Endometrial microvascular endothelial cells (primary cell): Measurements from ENCODE around the gene SIPA1. TPM values are rescaled to one million over a fixed set of nuclear protein-coding genes. Genes with fewer than 3 reads are reported as not detected.

Source experiments
- in situ Hi-C: cut with HindIII; loops from 2 replicates; pipeline ENCODE4 v1.10.0; 2017; ENCODE audit warnings: low sequenced_read_pairs, low pct_unique_long_range_greater_than_20kb; ENCODE audit errors: inconsistent ontology term
- total RNA-seq: library from RNA; depleted of rRNA; stranded (reverse); fragments of >200 nt; gene quantifications from one replicate; pipeline ENCODE4 v1.2.3, GENCODE V29; 2015; ENCODE audit errors: inconsistent ontology term

The SIPA1 gene
- total RNA-seq, 1 donor from 2014 or later, result 53.4 TPM

DNA sequence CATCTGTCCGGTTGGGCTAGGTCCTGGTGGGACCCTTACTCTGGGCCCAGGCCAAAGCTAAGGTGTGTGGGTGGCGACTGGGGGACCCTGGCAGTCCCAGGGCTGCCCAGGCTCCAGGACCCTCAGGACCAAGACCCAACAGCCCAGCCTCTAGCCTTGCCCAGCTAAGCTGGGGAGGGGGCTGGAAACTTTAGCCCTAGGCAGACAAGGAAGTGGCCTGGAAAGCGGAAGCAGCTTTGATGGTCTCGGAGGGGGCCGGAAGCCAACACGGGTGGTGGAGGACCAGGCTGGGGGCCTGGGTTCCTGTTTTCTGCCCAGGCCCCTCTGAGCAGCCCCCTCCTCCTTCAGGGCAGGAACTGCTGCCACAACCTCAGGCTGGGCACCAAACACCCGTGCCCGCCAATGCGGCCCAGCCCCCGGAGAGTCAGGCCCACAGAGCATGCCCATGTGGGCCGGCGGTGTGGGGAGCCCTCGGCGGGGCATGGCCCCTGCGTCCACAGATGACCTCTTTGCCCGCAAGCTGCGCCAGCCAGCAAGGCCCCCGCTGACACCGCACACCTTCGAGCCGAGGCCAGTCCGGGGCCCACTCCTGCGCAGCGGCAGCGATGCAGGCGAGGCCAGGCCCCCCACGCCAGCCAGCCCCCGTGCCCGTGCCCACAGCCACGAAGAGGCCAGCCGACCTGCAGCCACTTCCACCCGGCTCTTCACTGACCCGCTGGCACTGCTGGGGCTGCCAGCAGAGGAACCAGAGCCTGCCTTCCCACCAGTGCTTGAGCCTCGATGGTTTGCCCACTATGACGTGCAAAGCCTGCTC is 2.8 kb downstream of the SIPA1 start:
- in situ Hi-C loops, result no loop called here

GRCh38 chr11:65641297-65642013 is 3.6 kb downstream of the SIPA1 start:
- in situ Hi-C loops, result no loop called here

DNA sequence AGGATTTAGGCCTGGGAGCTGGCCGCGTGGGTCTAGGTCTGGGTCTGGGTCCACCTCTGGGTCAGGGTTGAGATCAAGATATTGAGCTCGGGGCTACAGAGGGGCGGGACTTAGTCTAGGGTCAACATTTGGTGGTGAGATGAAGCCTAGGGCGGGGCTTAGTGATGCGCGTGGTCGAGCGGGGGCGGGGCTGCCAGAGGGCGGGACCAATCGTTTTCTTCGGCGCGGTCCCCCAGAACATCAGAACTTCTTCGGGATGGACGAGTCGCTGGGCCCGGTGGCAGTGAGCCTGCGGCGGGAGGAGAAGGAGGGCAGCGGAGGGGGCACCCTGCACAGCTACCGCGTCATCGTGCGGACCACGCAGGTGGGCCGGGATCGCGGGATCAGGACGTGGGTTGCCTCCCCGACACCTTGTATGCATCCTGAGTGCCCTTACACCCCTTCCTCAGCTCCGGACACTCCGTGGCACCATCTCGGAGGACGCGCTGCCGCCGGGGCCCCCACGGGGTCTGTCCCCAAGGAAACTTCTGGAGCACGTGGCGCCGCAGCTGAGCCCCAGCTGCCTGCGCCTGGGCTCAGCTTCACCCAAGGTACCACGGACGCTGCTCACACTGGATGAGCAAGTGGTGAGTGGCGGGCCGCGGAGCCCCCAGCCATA is 4.2 kb downstream of the SIPA1 start:
- in situ Hi-C loops, result no loop called here

DNA sequence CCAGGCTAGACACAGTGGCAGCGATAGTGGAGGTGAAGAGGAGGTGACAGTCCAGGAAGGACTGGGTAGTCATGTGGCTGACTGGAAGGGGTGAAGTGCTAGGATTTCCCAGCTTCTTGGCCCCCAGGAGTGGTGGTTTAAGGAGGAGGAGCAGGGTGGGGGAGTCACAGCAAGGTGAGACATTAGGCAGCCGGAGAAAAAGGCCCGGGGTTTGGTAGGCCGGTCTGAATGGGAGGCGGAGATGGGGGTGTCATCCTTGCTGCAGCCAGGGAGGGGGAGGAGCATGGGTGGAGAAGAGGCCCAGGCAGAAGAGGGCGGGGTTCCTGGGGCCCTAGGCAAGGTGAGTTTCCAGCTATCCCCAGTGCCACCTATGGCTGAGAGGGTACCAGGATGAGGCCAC is 6.1 kb downstream of the SIPA1 start:
- in situ Hi-C loops, result no loop called here

GRCh38 chr11:65644837-65645236 is 6.9 kb downstream of the SIPA1 start:
- in situ Hi-C loops, result no loop called here

DNA sequence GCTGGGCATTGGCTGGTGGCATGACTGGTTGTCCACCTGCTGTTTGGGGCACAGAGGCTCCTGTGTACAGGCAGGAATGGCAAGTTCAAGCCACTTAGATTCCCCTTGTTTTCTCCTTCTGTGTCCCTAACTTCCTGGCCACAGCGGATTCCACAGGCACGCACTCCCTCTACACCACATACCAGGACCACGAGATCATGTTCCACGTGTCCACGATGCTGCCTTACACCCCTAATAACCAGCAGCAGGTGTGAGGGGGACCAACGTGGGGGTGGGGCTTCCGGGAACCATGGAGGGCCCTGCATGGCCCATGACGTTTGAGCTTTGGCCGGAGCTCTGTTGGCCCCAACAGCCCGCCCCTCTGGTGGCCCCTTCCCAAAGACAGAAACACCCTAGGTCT is 7.8 kb downstream of the SIPA1 start:
- in situ Hi-C loops, result no loop called here

- in situ Hi-C loops, result no loop called here
Measured at GRCh38 chr11:65646288-65646957, 8.5 kb downstream of the SIPA1 start.

DNA sequence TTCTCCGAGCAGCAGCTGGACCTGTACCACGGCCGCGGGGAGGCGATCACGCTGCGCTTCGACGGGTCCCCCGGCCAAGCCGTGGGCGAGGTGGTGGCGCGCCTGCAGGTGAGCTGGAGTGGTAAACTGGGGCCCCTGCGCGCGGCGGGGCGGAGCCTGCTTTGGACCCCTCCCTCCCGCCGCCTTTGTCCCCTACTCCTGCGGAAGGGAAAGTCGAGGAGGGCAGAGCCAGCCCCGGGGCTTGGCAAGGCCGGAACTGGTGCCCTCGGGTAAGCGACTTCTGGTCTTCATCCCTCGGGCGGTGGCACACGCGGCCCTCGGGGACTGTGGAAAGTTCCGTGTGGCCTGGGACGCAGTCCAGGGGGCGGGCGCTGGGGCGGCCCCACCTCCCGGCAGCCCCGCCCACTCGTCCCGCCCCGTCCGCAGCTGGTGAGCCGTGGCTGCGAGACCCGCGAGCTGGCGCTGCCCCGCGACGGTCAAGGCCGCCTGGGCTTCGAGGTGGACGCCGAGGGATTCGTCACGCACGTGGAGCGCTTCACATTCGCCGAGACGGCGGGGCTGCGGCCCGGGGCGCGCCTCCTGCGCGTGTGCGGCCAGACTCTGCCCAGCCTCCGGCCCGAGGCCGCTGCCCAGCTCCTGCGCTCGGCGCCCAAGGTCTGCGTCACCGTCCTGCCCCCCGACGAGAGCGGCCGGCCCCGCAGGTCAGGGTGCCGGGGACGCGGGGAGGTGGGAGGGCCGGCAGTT is 9.2 kb downstream of the SIPA1 start:
- in situ Hi-C loops, result no loop called here

- in situ Hi-C loops, result no loop called here
Measured at GRCh38 chr11:65648997-65649493, 11.1 kb downstream of the SIPA1 start.

DNA sequence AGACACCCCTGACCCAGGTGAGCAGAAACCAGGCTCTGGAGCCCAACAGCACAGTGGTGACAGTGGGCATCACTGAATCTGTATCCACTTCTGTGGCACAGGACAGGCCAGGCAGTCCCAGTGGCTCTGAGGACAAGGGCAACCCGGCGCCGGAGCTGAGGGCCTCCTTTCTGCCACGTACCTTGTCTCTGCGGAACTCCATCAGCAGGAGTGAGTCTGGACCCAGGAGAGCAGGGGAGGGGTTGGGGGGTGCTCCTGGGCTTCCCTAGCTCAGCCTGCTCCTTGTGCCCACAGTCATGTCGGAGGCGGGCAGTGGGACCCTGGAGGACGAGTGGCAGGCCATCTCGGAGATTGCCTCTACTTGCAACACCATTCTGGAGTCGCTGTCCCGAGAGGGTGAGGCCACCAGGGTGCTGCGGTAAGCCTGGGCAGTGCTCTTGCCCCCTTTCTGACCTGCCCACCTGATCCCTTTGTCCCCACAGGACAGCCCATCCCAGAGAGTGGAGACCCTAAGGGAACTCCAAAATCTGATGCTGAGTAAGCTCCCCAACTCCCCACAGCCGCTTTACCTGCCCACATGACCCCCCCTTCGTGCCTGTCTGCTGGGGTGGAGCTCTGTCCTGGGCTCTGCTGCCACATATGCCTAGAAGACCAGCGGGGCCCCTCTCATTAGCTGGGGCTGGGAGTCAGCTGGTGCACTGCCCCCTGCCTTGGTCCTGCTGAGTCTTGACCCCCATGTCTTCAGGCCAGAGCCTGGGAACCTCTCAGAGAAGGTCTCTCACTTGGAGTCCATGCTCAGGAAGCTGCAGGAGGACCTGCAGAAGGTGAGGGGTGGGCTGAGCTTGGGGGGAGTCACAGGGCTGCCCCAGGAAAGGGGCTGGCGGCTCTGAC is 12.0 kb downstream of the SIPA1 start:
- in situ Hi-C loops, result no loop called here

GRCh38 chr11:65650547-65651338 is 12.8 kb downstream of the SIPA1 start:
- in situ Hi-C loops, result no loop called here

- in situ Hi-C loops, result no loop called here
Measured at GRCh38 chr11:65651339-65651588, 13.4 kb downstream of the SIPA1 start.

DNA sequence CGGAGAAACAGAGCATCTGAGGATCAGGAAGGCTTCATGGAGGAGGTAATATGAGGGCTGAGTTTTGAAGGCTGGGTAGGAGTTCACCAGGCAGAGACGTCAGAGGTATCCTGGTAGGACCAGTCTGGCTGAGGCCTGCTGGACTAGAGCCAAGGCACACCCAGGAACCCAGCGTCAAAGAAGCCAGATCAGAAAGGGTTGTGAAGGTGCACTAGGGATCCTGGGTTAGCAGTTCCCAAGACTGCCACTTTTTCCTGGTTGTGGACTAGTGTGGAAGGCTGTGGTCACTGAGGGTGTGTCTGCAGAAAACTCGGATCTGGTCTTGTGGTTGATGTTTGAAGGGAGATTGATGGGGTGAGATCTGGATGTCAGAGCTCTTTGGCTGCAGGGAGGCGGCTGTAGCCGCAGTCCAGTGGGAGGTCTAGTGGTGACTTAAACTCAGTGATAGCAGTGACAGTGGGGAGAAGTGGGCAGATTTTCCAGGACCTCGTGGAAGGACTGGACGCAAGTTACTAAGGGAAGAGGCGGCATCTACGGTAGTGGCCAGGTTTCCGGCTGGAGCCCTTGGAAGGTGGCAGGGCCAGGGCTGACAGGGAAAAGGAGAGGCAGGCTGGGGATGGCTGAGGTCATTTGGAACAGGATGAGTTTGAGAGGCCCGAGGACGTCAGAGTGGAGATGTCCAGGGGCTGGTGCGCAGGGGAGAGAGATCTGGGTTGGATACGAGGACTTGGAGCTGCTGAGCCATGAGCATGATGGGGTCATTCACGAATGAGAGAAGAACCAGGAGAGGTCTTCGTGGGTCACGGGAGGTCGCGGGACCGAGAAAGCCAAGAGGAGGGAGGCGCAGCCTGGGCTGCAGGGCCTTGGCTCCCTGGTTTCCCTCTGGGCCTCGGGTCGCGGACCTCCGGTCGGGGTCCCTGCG is 13.9 kb downstream of the SIPA1 start:
- in situ Hi-C loops, result no loop called here

DNA sequence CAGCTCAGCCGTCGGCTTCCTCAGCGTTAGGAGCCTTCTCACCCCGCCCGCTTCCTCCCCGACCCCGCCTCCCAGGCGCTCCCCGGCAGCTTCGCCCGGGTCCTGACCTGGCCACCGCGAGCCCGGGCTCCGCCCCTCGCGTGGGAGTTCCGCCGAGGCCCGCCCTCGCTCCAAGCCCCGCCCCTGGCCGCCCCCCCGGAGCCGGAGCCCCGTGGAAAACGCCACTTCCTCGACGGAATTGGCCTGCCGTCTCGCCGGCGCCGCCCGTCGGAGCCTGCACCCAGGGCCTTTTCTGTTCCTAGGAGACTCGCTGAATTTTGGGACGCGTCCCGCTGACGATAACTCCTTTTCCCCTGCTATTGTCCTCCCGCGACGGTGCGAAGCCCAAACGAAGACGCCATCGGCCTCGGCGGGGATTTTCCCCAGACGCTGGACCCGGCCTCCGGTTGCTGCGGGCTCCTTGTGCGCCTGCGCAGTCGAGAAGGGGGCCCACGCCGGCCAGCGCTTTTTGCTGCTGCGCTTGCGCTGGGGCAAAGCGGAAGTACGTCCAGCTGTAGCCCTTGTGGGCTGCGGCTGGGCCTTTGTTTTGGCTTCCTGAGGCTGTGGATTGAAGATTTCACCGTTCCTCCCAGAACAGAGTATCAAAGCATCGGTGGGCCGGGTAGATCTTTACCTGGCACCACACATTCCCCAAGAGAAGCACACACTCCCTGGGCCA is 14.8 kb downstream of the SIPA1 start:
- in situ Hi-C loops, result no loop called here
